Measurements from ENCODE around the gene VAV3.

DNA sequence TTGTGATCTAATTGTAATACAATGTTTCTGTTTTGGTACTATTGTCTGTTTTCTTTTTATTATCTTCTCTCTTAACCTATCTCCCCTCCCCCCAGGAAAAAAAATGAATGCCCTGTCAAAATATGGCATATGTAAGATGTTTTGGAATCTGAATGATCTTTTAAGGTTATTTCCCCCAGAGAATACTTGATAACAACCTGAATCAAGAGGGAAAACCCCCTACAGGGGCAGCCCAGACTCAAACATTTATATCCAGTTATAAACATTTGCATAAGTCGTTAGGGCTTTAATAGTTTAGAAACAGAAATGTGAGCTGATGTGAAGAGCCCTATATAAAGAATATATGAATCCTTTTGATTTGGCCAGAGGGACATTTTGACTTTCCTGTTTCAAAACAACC lies 169.5 kb downstream of the VAV3 start:
- TF ChIP-seq JUN (IDR thresholded peaks at IDR 0.05; ENCODE audit: low read depth, low read length) (no peak), POLR2AphosphoS5 (IDR thresholded peaks at IDR 0.05; ENCODE audit: low read depth, low read length) (no peak), SP2 (IDR thresholded peaks at IDR 0.05; ENCODE audit: low read length) (no peak), POLR2A (IDR thresholded peaks at IDR 0.05; ENCODE audit: control extremely low read depth in 1 of 2, low read depth in 2 of 2, low read length in 2 of 2) (no peak), RNF2 (IDR thresholded peaks at IDR 0.05; ENCODE audit: borderline replicate concordance, low read depth, low read length, missing control alignments, poor library complexity, severe bottlenecking) (no peak), EZH2 (IDR thresholded peaks at IDR 0.05; ENCODE audit: low read depth, low read length, severe bottlenecking) (no peak), BRCA1 (IDR thresholded peaks at IDR 0.05; ENCODE audit: low read depth, low read length) (no peak)
- TF ChIP-seq, protein P1, sequence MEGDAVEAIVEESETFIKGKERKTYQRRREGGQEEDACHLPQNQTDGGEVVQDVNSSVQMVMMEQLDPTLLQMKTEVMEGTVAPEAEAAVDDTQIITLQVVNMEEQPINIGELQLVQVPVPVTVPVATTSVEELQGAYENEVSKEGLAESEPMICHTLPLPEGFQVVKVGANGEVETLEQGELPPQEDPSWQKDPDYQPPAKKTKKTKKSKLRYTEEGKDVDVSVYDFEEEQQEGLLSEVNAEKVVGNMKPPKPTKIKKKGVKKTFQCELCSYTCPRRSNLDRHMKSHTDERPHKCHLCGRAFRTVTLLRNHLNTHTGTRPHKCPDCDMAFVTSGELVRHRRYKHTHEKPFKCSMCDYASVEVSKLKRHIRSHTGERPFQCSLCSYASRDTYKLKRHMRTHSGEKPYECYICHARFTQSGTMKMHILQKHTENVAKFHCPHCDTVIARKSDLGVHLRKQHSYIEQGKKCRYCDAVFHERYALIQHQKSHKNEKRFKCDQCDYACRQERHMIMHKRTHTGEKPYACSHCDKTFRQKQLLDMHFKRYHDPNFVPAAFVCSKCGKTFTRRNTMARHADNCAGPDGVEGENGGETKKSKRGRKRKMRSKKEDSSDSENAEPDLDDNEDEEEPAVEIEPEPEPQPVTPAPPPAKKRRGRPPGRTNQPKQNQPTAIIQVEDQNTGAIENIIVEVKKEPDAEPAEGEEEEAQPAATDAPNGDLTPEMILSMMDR (IDR thresholded peaks at IDR 0.05; ENCODE audit: control extremely low read depth in 1 of 3, insufficient read depth in 1 of 3, low read depth in 1 of 3, low read length in 3 of 3) = no peak
- TF ChIP-seq, protein P2, sequence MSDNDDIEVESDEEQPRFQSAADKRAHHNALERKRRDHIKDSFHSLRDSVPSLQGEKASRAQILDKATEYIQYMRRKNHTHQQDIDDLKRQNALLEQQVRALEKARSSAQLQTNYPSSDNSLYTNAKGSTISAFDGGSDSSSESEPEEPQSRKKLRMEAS (IDR thresholded peaks at IDR 0.05) = no peak
